ENCODE measurements around the gene TBC1D9.

- no peak for TF ChIP-seq CTCF (IDR thresholded peaks at IDR 0.05)
- no peak for TF ChIP-seq EZH2 (IDR thresholded peaks at IDR 0.05; ENCODE audit: borderline replicate concordance, insufficient read depth, low read depth, low read length, poor library complexity, severe bottlenecking)
Measured at GRCh38 chr4:140693562-140693961, 62.6 kb downstream of the TBC1D9 start.

Measured in B cell (primary cell).